OCI-LY7 (cell line): ENCODE results near the gene DBF4B. TPM values are rescaled to one million over a fixed set of nuclear protein-coding genes. Genes with fewer than 3 reads are reported as not detected.
"Not testable (repeated sequence)": the region's sequence is repeated elsewhere in the genome, so short reads cannot be mapped to it uniquely, and the experiment has no call there.

Experiments used
- BruUV-seq: library from RNA; stranded (reverse); fragments of 400-500 nt; replicated peaks from 2 replicates; lab custom pipeline; 2021; lab: Mats Ljungman, UMichigan
- CTCF ChIA-PET: fragments of 300-600 bp; sonication (Branson Sonifier 250); formaldehyde crosslinking; loops from one replicate; lab custom pipeline; 2022; ENCODE audit warnings: antibody characterized with exemption; ENCODE audit not compliant: unreplicated experiment; lab: Charles Lee
- POLR2A ChIA-PET: fragments of 300-600 bp; sonication (Branson Sonifier 250); formaldehyde crosslinking; loops from one replicate; lab custom pipeline; 2022; ENCODE audit warnings: antibody characterized with exemption; lab: Charles Lee
- DNase-seq: peaks from one replicate; pipeline ENCODE4 v3.0.0-alpha.2; 2015; ENCODE audit warnings: low spot score
- H2AFZ ChIP-seq: fragments of 200-600 bp; sonication (generic), shearing (Covaris generic); 2 replicates; pipeline ENCODE4 v1.6.1; 2014; ENCODE audit warnings: mild to moderate bottlenecking, antibody characterized with exemption, low read length, moderate library complexity
- H3K27ac ChIP-seq: fragments of 200-600 bp; sonication (generic); 2 replicates; pipeline ENCODE4 v1.5.1; 2014; ENCODE audit warnings: mixed run types, low read depth, mild to moderate bottlenecking, moderate library complexity, low read length, inconsistent platforms; ENCODE audit not compliant: poor library complexity, severe bottlenecking
- H3K36me3 ChIP-seq: fragments of 200-600 bp; sonication (generic); 2 replicates; pipeline ENCODE4 v1.6.1; 2014; ENCODE audit warnings: mild to moderate bottlenecking, antibody characterized with exemption, low read length, moderate library complexity, mixed read lengths; ENCODE audit not compliant: insufficient read depth
- H3K4me1 ChIP-seq: fragments of 200-600 bp; sonication (generic); 2 replicates; pipeline ENCODE4 v1.5.1; 2014; ENCODE audit warnings: mild to moderate bottlenecking, low read length; ENCODE audit not compliant: insufficient read depth, poor library complexity, severe bottlenecking
- H3K4me2 ChIP-seq: fragments of 200-600 bp; sonication (generic); 2 replicates; pipeline ENCODE4 v1.6.1; 2014; ENCODE audit warnings: mild to moderate bottlenecking, low read length
- H3K4me3 ChIP-seq: fragments of 200-600 bp; sonication (generic); 2 replicates; pipeline ENCODE4 v1.5.1; 2014; ENCODE audit warnings: mild to moderate bottlenecking, low read depth, low read length; ENCODE audit not compliant: poor library complexity, severe bottlenecking
- H3K79me2 ChIP-seq: fragments of 200-600 bp; sonication (generic); 2 replicates; pipeline ENCODE4 v1.6.1; 2016; ENCODE audit warnings: low read depth, mild to moderate bottlenecking, low read length, moderate library complexity, mixed read lengths; ENCODE audit not compliant: insufficient read depth
- H3K9me2 ChIP-seq: fragments of 200-600 bp; sonication (generic); 2 replicates; pipeline ENCODE4 v1.6.1; 2016; ENCODE audit warnings: mild to moderate bottlenecking, low read length, mixed read lengths; ENCODE audit not compliant: insufficient read depth
- H3K9me3 ChIP-seq: fragments of 200-600 bp; sonication (generic); 2 replicates; pipeline ENCODE4 v1.6.1; 2014; ENCODE audit warnings: mild to moderate bottlenecking, mixed run types, low read length, mixed read lengths
- H4K20me1 ChIP-seq: fragments of 200-600 bp; sonication (generic); 2 replicates; pipeline ENCODE4 v1.6.1; 2014; ENCODE audit warnings: mild to moderate bottlenecking, antibody characterized with exemption, low read length, moderate library complexity, mixed read lengths; ENCODE audit not compliant: insufficient read depth
- EZH2phosphoT487 ChIP-seq: fragments of 200-600 bp; sonication (generic); IDR thresholded peaks from 2 replicates; pipeline ENCODE4 v1.6.1; 2018; ENCODE audit warnings: low read depth, borderline replicate concordance, mild to moderate bottlenecking, mixed run types, antibody characterized with exemption, low read length, moderate library complexity, mixed read lengths
- intact Hi-C: fragments of 100-400 bp; cut with micrococcal nuclease; formaldehyde crosslinking; loops from one replicate; pipeline ENCODE4 v1.10.0; 2022; ENCODE audit not compliant: unreplicated experiment
- total RNA-seq, 2 experiments: library from RNA; depleted of rRNA in 1 of 2; stranded (reverse); fragments of >200 nt in 1 of 2; shearing (Covaris generic) in 1 of 2; gene quantifications; 2 replicates each; pipeline ENCODE4 v1.2.3, GENCODE V29; 2014 to 2022
- TF ChIP-seq, protein P1 (sequence below): fragments of 200-600 bp; sonication (generic); conservative IDR thresholded peaks from 2 replicates; pipeline ENCODE4 v1.5.1; 2014; ENCODE audit warnings: mild to moderate bottlenecking, antibody characterized with exemption, low read length, moderate library complexity, mixed read lengths

Gene DBF4B
- total RNA-seq, 2 experiments from 2014 or later = 18.1 to 45.8 TPM

DNA sequence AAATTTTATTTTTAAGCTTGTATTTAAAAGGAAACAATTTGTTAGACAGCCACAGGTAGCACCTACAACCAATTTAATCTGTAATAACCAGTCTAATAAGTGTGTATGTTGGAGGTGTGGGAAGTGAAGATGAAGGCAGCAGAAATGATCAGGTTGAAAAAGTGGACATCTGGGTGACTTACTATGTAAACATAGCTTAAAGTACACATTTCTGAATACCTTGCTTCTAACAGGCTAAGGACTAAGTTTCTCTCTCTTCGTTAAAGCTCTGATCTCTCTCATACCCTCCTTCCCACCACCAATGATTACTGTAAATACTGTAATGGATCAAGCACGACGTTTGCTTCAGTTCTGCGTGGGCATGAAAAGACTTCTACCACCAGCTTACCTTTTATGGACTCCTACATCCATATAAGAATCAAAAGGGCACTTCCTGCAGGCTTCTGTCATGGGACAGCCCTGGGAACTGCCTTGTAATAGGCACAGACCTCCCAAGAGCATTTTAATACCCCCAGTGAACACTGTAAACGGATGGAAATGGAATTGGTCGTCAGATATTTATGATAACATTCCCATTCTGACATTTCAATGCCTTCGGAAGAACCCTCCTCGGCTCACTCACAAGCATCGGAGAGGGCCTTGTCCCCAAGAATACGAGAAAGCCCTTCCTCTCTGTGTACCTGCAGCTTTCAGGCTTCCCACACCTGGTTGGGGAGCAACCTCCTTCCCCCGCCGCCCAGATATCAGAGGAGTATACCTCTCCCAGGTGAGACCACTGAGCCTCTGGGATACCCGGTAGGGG, 19.6 kb upstream of the DBF4B start:
- CTCF ChIA-PET = no interaction called here
- Histone ChIP-seq H3K36me3 (peaks cover 6% of the 10 kb centered on the region; the same call in 1 of the 2 replicates), H3K79me2 (peaks cover 19% of the 10 kb centered on the region; the same call in 1 of the 2 replicates), H3K4me1 (peaks cover 21% of the 10 kb centered on the region), H3K9me3 (no peaks in the 10 kb centered on the region), H3K9me2 (no peaks in the 10 kb centered on the region), H4K20me1 (no peaks in the 10 kb centered on the region), H2AFZ (peak overlapping the region; percentile 96), H3K4me3 (peak overlapping the region; percentile 91), H3K27ac (peak overlapping the region; percentile 61), H3K4me2 (peak overlapping the region; percentile 78)
- POLR2A ChIA-PET = interaction anchor here (0.5 to 1.7 kb wide), 6 partner anchors 19 to 148 kb away, joined by 3 to 7 read pairs (median 4); partner anchors contain the start of genes DBF4B and MEIOC
- intact Hi-C loops = no loop called here
- no peak for TF ChIP-seq EZH2phosphoT487
- TF ChIP-seq, protein P1, sequence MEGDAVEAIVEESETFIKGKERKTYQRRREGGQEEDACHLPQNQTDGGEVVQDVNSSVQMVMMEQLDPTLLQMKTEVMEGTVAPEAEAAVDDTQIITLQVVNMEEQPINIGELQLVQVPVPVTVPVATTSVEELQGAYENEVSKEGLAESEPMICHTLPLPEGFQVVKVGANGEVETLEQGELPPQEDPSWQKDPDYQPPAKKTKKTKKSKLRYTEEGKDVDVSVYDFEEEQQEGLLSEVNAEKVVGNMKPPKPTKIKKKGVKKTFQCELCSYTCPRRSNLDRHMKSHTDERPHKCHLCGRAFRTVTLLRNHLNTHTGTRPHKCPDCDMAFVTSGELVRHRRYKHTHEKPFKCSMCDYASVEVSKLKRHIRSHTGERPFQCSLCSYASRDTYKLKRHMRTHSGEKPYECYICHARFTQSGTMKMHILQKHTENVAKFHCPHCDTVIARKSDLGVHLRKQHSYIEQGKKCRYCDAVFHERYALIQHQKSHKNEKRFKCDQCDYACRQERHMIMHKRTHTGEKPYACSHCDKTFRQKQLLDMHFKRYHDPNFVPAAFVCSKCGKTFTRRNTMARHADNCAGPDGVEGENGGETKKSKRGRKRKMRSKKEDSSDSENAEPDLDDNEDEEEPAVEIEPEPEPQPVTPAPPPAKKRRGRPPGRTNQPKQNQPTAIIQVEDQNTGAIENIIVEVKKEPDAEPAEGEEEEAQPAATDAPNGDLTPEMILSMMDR = no peak
- peak; percentile 11 for DNase-seq
- BruUV-seq = TSS peak; percentile 74

DNA sequence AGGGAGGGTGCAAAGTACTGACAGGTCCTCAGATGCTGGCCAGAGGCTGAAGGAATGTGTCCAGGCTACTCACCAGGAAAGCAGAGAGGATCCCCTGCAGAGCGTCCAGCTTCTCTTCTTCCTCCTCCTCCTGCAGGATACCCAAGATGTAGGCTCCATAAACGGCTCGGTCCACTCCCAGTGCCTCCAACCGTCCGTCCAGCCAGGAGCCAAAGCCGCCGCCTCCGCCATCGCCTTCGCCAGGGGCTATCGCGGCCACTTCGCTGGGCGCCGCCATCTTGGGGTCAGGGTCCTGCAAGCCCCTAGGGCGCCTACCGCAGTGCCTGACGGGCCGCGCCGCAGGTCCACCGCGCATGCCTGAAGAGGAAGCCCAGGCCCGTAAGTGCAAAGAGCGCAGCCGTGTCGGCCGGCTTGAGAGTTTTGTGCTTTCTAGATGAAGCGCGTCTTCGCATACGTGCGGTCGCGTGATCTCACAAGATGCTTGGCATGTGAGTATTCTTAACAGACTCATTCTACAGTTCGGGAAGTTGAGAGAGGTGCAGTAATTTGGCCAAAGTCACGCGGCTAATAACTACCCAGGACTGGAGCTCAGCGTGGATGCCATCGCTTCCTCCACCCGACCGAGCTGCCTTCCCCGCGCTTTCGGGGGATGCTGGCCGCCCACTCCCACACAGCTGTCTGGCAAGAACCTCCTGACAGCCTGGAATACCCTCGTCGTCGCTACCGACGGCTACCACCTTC, 18.8 kb upstream of the DBF4B start, which contains the start of gene CCDC43:
Gene CCDC43 (minus strand): TSS at position 300 of the 741 bp plus-strand sequence. CDS start 23 bp downstream, at position 277.
- Histone ChIP-seq H2AFZ (peak within 1 kb of the TSS; percentile 96), H3K9me3 (no peaks in the 10 kb centered on the region), H3K9me2 (no peaks in the 10 kb centered on the region), H3K4me3 (peak within 1 kb of the TSS; percentile 91), H3K36me3 (peaks cover 6% of the 10 kb centered on the region; the same call in 1 of the 2 replicates), H4K20me1 (no peaks in the 10 kb centered on the region), H3K4me1 (peaks cover 21% of the 10 kb centered on the region), H3K4me2 (peak within 1 kb of the TSS; percentile 78), H3K79me2 (peaks cover 19% of the 10 kb centered on the region; the same call in 1 of the 2 replicates), H3K27ac (peak within 1 kb of the TSS; percentile 61)
- intact Hi-C loops = no loop called here
- CTCF ChIA-PET = no interaction called here
- peak; percentile 92 for DNase-seq
- POLR2A ChIA-PET = interaction anchor here (0.5 to 1.7 kb wide), 4 partner anchors 19 to 133 kb away, joined by 3 to 7 read pairs (median 3); no protein-coding TSS in a partner anchor
- TSS peak; percentile 97 for BruUV-seq
- no peak for TF ChIP-seq EZH2phosphoT487

DNA sequence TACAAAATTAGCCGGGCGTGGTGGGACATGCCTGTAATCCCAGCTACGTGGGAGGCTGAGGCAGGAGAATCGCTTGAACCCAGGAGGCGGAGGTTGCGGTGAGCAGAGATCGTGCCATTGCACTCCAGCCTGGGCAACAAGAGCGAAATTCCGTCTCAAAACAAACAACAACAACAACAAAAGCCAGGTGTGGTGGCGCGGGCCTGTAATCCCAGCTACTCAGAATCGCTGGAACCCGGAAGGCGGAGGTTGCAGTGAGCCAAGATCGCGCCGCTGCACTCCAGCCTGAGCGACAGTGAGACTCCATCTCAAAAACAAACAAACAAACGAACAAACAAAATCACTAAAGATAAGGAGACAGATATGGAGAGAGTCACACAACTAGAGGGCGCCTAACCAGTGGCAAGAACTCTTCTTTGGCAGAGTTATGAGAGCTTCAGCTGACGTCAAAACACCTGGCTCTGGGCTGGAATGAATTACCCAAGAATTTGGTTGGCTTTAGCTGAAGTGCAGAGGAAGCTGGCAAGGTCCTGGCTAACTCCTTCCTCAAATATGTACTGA, 17.6 kb upstream of the DBF4B start:
- intact Hi-C loops = not testable (repeated sequence)
- POLR2A ChIA-PET = interaction anchor here (1.2 kb wide), 1 partner anchor 26 kb away, joined by 3 read pairs; no protein-coding TSS in a partner anchor

More for the DNA sequence above, 17.6 kb upstream of the DBF4B start:
- not testable (repeated sequence) for H3K36me3 ChIP-seq, H3K9me3 ChIP-seq, H3K27ac ChIP-seq, BruUV-seq, H4K20me1 ChIP-seq, H3K4me3 ChIP-seq, H3K9me2 ChIP-seq
- peak overlapping the region; percentile 96; the same call in 1 of the 2 replicates for H2AFZ ChIP-seq
- H3K4me2 ChIP-seq = peak overlapping the region; percentile 78
- CTCF ChIA-PET = interaction anchor here (0.6 kb wide), 1 partner anchor 142 kb away, joined by 3 read pairs; no protein-coding TSS in a partner anchor
- H3K79me2 ChIP-seq = peaks cover 19% of the 10 kb centered on the region; the same call in 1 of the 2 replicates
- peak; percentile 50 for DNase-seq
- TF ChIP-seq, protein P1 = peak; percentile 74
- H3K4me1 ChIP-seq = peaks cover 21% of the 10 kb centered on the region
